HG02973 (cell line): Measurements from ENCODE around the gene OR52B6.
"Not testable (repeated sequence)": the region's sequence is repeated elsewhere in the genome, so short reads cannot be mapped to it uniquely, and the experiment has no call there.

Experiments used
- ATAC-seq: cut with Tn5 transposase; IDR thresholded peaks from one replicate; pipeline ENCODE4 v1.9.1; 2021; ENCODE audit warnings: moderate library complexity; ENCODE audit not compliant: unreplicated experiment

OR52B6 gene, protein sequence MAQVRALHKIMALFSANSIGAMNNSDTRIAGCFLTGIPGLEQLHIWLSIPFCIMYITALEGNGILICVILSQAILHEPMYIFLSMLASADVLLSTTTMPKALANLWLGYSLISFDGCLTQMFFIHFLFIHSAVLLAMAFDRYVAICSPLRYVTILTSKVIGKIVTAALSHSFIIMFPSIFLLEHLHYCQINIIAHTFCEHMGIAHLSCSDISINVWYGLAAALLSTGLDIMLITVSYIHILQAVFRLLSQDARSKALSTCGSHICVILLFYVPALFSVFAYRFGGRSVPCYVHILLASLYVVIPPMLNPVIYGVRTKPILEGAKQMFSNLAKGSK

DNA sequence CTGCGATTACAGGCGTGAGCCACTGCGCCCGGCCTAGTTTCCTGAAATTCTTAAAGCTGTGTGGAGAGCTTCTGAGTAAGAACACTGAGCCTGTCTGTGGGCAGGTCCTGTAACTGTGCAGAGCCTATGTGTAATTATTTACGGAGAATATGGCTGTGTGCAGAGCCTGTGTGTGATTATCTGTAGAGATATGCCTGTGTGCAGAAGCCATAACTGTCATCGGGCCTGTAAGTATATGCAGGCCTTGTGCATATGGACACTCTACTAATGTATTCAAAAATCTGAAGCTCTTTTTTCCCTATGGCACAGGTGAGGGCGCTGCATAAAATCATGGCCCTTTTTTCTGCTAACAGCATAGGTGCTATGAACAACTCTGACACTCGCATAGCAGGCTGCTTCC lies at the start of gene OR52B6:
Gene OR52B6, plus strand, starts transcription at position 301 of the 400 bp plus-strand sequence. Its CDS starts 0 bp downstream, at position 301.
- no peak for ATAC-seq

DNA sequence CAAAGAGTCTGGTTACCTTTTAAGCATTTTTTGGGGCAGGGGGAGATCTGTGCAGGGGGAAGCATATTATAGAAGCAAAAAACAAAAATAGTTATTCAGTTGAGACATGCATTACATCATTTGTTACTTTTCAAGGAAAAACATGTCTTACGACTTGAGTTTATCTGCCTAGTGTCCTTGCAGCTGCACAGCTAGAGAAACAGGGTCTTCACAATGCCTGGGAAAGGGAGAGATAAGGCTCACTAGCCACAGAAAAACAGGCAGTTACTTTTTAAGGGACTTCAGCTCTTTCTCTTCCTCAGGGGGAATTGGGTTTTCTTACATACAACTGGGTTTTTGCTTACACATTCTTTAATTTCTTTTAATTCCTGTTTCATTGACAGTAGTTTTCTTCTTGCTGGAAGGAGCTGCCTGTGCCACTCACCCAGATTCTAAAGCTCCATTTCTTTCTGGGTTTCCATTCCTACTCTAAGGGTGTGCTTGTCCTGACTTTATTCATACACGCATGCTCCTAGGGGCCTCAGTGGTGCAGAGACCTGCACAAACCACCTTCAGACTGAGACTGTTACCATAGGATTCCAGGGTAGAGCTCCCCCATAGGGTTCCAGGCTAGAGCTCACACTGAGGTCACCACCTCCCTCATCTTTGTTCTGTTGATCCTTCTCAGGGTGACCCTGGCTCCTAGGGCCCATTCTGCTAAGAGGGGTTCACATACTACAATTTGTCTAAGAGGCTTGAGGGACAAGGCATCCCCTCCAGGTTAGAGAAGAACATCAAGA lies 49.4 kb upstream of the OR52B6 start:
- no peak for ATAC-seq

DNA sequence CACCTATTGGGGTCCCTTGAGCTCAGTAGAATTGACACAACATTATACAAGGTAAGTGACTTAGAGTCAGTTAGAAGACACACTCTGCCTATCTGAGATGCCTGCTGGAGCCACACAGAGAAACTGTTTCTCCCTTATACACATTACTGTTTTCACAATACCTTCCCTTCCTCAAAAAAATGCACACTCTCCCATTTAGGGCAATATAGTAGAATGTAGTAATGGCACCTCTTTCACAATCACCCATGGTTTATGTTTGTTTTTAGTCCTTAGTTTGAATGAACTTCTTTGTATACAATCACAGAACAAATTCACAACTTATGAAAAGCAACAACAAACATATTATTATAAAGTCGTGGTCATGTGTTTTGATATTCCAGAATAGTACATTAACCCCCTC lies 46.6 kb upstream of the OR52B6 start:
- no peak for ATAC-seq

DNA sequence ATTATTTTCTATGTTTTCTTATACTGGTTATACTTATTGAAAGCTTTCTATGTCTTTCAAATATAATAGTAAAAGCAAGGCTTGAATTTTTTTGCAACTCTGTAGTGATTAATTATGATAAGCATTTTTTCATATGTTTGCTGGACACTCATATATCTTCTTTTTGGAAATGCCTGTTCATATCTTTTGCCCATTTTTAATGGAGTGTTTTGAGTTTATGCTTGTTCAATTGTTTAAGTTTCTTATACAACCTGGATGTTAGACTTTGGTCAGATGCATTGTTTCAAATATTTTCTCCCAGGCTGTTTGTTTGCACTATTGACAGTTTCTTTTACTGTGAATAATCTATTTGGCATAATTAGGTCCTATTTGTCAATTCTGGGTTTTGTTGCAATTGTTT lies 44.2 kb upstream of the OR52B6 start:
- ATAC-seq = no peak

DNA sequence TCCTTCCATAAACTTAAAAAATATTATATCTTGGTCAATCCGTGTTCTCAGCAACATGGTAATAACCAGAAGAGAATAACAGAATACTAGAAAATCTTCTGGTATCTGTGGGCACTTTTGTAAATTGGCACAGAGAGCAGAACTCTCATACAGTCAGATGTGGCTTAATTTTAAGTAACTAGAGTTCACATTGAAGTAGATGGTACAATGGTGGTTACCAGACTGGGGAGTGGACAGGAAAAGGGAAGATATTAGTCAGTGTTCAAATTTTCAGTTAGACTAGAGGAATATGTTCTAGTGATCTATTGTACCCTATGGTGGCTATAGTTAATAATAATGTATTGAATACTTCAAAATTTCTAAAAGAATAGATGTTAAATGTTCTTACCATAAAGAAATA lies 39.2 kb upstream of the OR52B6 start:
- no peak for ATAC-seq

DNA sequence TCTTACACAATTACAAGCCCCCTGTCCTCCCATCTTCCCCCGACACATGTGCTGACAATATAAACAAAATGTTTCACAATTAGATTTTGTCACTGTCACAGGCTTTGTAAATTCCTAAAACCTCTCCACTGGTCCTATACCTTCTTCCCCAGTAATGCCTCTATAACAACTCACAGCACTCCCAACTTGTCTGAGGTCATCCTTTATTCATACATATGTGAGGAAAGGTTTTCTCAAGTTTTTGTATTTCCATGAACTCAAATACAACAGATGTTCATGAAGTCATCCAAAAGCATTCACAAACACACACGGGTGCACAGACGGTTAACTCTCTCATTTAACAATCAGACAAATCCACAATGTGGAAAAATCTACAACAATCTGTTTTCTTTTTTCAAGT lies 34.2 kb upstream of the OR52B6 start:
- ATAC-seq = no peak

DNA sequence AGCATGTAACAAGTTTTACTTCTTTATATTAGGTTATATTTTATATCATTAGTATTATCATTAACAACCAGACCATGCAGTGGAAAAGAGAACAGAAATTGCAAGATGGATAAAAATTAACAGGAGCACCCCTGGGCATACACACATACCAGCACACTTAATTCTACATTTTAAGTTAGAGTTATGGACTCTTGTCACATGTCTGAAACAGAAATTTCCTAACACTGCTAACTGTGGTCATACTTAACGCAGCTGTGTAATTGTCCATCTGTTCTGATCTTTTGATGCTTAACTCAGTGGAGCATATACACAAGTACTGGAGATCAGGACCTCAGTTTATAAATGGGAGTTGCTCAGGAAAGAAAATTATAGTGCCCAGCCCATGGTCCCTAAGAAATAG lies 32.7 kb upstream of the OR52B6 start:
- ATAC-seq = no peak

DNA sequence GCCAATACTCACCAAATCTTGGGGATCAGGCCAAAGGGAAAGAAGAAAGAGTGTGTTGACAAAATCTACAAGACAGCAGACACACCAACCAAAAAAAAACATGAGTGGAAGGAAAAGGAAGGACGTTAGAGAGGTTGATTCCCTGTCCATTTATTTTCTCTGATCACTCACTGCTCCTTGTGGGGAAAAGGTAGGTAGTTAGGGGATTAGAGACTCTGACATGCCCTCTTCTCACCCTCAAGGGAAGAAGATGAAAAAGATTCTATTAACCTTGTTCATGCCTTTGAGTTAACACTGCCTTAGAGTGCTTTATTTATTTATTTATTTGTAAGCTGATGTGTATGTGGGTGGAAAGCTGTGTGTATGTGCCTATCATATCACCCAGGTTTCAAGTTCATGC lies 32.2 kb upstream of the OR52B6 start, which contains the start of gene OR52H1:
Gene OR52H1, minus strand, starts transcription at position 101 of the 400 bp plus-strand sequence. CDS start 3,035 bp downstream, outside the sequence.
- ATAC-seq = no peak

DNA sequence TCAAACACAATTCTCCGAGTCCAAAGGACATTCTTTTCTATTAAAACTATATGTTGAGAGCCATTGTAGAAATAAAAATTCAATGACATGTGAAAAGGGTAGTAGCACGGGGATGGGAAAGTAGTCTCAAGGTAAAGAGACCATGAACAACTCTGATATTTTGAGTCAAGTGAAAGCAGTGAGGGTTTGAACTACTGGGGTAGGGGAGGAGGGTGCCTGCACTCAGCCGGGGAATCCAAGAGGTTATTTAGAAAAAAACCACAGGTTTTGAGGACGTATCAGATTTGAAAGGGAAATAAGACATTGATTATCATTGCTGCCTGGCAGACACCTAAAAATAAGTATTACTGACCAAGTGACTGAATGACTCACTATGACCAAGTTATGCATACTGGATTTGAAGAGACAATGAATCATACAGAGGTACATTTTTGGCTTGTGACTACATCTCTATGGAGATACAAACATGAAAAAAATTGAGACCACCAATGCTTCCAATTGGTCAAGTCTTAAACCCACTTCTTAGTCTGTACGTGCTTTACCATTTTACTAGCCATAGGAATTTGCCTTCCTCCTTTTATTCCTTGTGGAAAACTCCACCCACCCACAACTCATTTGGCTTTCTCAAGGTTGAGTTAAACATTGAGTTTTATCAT lies 30.1 kb upstream of the OR52B6 start:
- ATAC-seq = no peak

DNA sequence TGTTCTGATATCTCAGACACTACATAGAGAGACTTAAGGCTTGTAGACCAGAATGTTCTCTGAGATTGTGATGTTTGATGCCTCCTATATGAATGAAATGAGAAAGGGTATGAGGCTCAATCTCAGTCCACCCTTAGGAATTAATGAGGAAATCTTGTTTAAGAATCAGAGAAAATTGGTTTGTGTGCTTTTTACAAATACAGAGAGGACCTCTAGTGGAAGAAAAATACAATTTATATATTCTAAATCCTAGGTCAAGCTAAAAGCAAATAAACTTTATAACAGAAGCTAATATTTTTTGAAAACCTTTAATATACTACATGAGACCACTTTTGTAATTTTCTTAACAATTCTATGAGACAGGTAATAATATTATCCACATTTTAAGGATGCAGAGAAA lies 27.3 kb upstream of the OR52B6 start:
- ATAC-seq = no peak

DNA sequence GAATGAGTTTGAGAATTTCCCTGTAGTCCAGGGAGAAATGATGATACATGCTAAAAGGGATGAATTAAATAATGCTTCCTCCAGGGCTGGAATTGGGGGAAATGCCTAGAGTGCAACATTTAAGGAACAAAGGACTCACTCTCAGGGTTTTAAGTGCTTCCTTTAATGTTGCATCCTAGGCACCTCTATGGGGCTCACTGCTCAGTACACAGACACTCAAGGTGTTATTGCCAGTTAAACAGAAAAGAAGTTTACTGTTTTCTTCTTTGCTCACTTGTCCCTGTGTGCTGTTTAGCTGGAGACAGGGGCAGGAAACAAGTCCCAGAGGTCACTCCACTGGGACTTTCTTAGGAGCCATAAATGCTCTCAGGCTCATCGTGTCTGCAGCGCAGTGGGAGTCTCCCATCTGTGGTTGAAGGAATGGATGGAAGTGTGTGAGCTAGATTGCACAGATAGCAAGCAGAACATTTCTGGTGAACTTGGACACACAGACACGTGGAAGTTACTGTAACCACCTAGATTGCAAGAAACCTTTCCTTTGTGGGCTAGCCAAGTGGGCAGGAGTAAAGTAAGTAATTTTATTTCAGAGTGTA lies 24.0 kb upstream of the OR52B6 start:
- no peak for ATAC-seq

DNA sequence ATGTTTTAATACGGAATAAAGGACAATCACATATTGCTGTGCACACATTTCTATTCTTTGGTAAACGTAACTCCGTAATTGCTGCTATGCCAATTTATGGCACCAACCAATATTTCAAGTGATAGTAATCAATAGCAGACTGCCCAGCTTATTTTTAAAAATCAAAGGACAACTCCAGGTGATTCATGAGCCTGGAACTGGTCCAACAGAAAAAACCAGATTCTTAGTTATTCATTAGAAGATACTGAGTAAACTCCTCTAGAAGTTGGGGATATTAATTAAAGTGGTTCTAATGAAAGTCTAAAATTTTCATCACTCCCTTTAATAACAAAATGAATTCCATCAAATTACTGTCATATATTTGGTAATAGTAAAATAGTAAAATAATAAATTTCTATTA lies 22.9 kb upstream of the OR52B6 start:
- ATAC-seq = no peak

DNA sequence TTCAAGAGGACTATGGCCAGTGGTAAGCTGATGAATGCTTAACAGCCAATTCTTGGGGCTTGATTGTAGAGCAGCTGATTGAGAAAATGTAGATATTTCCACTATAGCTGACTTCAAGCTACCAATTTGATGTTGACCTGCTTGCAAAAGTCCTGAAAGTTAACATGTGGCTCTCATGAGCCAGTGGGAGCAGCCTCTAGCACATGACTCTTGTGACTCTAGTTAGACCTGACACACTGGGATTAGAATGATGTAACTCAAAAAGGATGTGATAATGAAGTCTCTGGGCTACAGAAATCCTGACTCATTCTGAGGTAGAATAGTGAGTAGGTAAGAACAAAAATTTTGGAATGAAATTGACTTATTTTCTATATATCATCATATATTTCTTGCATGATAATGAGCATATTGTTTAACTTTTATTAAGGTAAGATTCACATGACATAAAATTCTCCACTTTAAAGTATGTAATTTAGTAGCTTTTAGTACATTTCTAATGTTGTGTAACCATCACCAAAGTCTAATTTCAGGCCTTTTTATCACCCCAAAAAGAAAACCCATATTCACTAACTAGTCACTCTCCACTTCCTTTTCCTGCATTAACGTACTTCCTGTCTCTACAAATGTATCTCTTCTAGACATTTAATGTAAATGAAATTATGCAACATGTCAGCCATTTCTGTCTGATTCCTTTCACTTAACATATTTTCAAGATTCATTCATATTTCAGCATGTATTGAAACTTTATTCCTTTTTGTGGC lies 16.2 kb upstream of the OR52B6 start:
- no peak for ATAC-seq

DNA sequence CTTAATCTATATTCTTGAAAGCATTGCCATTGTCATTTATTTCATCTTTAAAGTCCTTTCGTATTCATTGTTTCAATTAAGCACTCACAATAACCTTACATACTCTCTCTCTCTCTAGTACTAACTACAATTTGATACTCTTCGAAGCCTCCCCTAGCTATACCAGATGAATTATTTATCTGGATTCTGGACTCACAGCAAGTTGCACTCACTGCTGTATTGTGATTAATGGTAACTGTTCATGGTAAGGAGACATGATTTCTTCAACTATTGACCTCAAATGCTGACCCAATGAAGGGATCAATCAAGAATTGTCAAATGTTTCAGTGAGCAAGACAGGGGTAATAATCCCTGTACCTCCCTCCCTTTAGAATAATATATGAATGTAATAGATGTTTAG lies 6.0 kb upstream of the OR52B6 start:
- ATAC-seq = no peak

DNA sequence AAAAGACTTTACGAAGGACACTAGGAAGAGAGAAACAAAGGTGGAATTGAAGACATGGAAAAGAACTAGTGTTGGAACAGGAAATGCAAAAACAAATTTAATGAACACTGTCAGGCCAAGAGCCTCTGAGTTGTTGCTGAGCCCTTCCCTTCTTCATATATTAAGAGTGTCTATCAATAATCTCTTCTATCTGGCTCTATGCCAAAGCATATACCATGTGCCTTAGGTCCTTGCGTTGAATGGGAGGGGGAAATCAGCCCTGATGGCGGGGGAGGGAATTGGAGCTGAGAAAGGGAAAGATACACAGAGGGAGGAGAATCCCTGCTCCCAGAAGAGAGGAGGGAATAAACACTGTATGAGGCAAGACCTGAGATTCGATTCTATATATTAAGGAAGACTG lies 5.5 kb upstream of the OR52B6 start:
- ATAC-seq = no peak

DNA sequence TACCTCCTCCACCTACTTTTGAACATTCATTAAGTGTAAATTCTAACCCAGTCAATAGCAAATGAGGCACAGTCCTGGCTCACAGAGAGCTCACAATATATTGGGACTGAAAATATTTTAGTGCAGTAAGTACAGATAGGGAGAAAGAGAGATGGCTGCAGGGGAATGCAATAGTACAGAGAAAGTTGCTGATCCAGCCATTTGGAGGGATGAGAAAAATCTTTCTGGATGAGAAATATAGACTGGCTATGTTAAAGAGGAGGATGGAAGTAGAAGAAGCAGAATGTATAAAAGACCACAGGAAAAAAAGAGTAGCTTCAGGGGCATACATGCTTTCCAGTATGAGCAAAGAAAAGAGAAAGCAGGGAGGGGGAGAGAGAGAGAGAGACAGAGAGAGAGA lies 3.6 kb upstream of the OR52B6 start:
- no peak for ATAC-seq

DNA sequence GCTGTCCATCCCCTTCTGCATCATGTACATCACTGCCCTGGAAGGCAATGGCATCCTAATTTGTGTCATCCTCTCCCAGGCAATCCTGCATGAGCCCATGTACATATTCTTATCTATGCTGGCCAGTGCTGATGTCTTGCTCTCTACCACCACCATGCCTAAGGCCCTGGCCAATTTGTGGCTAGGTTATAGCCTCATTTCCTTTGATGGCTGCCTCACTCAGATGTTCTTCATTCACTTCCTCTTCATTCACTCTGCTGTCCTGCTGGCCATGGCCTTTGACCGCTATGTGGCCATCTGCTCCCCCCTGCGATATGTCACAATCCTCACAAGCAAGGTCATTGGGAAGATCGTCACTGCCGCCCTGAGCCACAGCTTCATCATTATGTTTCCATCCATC lies 337 bp downstream of the OR52B6 start:
- no peak for ATAC-seq

DNA sequence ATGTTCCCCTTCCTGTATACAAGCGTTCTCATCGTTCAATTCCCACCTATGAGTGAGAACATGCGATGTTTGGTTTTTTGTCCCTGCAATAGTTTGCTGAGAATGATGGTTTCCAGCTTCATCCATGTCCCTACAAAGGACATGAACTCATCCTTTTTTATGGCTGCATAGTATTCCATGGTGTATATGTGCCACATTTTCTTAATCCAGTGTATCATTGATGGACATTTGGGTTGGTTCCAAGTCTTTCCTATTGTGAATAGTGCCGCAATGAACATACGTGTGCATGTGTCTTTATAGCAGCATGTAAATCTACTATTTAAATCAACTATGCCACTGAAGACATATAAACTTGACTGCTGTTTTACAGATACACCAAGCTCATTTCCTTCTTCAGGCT lies 3.8 kb downstream of the OR52B6 start:
- ATAC-seq = not testable (repeated sequence)

DNA sequence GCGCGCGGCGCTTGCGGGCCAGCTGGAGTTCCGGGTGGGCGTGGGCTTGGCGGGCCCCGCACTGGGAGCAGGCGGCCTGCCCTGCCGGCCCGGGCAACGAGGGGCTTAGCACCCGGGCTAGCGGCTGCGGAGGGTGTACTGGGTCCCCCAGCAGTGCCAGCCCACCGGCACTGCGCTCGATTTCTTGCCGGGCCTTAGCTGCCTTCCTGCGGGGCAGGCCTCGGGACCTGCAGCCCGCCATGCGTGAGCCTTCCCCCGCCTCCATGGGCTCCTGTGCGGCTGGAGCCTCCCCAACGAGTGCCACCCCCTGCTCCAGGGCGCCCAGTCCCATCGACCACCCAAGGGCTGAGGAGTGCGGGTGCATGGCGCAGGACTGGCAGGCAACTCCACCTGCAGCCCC lies 9.2 kb downstream of the OR52B6 start:
- ATAC-seq = not testable (repeated sequence)

DNA sequence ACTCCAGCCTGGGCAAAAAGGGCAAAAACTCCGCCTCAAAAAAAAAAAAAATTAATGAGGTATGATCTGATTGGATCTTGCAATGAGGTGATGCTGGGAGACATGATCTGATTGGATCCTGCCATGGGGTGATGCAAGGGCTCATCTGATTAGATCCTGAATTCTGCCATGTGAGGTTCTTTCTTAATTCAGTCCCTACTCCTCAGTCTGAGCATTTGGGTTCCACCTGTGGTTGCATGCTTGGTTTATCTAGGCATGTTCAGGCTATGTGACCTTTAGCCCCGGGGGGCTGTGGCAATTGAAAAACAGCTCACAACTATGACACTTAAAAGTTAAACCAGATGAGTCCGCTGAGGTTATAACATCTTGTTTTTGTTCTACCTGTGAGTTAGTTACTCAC lies 10.9 kb downstream of the OR52B6 start:
- no peak for ATAC-seq

DNA sequence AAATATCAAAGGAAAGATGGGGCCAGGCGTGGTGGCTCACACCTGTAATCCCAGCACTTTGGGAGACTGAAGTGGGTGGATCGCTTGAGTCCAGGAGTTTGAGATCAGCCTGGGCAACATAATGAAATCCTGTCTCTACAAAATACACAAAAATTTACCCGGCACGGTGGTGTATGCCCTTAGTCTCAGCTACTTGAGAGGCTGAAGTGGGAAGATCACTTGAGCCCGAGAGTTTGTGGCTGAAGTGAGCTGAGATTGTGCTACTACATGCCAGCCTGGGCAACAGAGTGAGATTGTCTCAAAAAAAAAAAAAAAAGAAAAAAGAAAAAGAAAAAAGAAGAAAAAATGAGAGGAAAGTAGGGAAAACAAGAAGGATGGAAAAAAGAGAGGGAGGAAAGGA lies 11.9 kb downstream of the OR52B6 start:
- ATAC-seq = no peak
